Stimulated activated CD8-positive, alpha-beta memory T cell treated with anti-CD3 and anti-CD28 coated beads, Interleukin-2, amount 100 ng/mL, for 1 hour (primary cell): ENCODE measurements around the gene GABBR2.

Source experiments
- DNase-seq, 2 donors: peaks; one replicate each; pipeline ENCODE4 v3.0.0-alpha.2; 2020; ENCODE audit warnings: low read depth in 2 of 2

GABBR2 gene

DNA sequence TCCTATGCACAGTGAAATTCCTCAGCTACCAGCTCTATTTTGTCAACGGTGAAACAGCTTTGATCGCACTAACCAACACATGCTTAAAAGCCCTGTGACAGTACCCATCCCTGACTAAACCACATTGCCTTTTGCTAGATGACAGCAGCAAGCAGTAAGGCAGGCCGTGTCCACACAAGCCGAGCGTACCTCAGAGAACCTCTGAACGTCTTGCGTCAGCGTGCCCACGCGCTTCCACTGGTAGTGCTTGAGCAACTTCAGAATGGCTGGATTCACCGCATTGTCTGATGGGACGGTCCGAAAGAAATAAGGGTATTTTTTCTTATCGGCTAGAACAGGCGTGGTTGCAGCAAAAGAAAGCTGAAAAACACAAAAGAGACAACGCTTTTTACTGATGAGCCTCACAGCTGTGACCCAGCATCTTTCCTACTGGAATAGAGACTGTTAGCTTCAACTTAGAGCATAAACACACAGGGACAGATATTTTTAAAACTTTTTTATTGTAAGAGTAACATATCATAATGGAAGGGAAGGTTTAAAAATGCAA lies 167.0 kb downstream of the GABBR2 start:
- no peak for DNase-seq

DNA sequence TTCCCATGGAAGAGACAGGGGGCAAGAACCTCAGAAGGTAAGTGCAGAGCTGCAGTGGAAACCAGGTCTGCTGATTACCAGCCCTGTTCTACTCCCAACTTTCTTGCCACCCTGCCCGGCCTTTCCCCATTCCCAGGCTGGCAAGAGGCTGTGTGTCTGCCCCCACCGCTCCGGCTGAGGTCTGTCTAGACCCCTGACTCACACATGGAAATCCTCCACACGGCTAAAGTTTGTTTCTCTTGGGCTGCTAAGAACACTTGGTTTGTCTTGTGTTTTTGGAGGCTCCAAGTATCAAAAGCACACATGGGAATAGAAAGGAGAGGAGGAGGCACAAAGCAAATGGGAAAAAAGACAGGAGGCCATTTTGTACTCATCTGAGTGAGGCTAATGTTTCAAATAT lies 168.3 kb downstream of the GABBR2 start:
- no peak for DNase-seq

DNA sequence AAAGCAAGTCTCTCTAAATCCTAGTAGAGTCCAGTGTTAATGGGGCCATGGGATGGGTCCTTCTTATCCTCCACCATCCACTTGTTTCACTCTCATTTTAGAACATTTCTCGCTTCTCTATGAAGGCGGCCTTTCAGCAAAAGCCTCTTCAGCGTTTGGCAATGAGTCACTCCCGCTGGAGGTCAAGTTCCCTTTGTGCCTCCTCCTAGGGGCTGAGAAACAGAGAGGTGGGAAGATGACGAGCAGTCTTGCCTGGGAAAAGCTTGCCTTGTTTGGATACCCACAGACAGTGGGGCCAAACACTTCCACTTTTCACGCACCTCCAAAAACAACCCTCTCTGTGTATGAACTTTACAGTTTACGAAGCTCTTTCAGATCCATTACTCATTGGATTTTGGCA lies 168.8 kb downstream of the GABBR2 start:
- no peak for DNase-seq

DNA sequence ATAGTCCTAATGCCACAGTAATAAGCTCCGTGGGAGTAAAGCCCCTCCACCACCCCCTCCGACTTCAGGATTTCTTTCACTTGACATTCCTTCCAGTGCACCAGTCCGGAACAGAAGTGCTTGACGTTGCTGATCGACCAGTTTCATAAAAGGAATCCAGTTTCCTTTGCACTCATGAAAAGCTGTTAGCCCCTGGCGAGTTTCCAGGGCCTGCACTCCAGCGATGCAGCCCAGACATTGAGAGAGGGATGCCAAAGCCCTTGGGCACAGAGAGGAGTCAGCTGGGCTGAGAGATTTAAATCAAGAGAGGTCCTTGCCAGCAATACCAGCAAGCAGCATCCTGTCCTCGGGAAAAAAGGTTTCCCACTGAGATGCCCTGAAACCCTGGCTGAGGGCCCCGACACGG lies 170.1 kb downstream of the GABBR2 start:
- no peak for DNase-seq

DNA sequence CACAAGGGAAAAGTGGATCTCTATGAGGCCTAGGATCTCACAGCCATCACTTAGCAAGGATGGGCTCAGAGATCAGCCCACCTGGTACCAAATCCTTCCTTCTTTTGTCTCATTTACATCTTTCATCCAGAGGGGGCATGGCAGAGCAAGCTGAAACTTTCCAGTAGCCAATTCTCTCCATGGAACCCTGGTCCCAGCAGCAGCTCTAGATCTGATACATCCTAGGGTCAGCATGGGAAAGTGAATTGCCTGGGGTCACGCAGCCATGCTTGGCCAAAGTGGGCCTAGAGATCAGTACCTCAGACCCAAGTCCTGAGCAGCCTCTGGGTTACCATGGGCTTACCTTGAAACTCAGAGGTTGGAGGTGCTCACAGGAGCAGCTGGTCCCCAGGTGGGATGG lies 170.5 kb downstream of the GABBR2 start:
- DNase-seq: no peak

DNA sequence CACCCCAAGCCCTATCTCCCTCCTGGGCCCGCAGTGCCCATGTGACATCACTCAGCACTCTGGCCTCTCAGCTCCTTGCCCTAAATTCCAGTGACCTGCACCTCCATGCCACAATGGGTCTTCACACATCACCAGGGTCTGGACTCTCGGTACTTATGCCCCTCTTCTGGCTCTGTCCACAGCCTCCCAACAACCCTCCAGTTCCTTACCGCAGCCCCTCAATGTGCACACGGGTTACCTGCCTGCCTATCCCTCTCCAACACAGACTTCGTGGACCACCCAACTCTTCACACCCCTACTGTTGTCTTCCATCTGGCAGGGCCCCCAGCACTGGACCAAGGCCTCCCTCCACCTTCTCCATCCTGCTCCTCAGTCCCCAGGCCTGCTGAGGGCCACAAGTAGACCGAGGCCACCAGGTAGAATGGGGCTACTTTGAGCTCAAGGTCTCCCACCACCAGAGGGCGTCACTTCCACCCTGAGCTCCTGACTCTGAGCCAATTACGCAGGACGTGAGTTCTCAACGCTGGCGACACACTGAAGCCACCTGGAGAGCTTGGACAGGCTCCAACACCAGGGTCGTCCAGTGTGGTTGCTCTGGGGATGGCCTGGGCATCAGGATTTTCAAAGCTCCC lies 172.1 kb downstream of the GABBR2 start:
- DNase-seq: no peak

DNA sequence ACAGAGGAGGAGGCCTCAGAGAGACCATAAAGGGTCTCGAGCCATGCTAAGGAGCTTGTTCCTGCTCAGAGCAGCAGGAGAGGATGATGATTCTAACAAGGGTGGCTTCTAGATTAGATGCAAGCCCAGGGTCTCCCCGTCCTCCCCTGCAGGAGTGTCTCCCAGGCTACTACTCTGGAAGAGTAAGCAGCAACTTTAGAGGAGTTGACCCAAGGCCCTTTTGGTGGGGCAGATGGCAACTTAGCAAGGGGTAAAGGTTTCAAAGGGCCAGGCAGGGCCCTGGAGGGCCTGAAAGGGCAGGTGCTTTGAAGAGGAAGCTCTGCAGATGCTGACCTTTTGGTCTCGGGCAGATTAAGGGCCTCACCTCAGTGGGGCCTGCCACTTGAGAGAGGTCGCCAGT lies 174.9 kb downstream of the GABBR2 start:
- DNase-seq: no peak

DNA sequence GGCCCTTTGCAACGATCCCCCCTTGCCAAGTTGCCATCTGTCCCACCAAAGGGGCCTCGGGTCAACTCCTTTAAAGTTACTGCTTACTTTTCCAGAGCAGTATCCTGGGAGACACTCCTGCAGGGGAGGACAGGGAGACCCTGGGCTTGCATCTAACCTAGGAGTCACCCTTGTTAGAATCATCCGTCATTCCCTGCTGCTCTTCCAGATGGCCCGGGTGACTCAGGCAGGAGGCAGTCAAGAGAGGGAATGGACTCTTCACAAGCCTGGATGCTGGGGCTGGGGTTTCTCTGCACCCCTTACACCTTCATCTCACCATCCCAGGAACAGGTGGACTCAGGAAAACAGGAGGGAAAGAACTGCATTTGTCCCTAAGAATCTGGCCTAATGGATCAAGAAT lies 175.6 kb downstream of the GABBR2 start:
- DNase-seq: no peak

DNA sequence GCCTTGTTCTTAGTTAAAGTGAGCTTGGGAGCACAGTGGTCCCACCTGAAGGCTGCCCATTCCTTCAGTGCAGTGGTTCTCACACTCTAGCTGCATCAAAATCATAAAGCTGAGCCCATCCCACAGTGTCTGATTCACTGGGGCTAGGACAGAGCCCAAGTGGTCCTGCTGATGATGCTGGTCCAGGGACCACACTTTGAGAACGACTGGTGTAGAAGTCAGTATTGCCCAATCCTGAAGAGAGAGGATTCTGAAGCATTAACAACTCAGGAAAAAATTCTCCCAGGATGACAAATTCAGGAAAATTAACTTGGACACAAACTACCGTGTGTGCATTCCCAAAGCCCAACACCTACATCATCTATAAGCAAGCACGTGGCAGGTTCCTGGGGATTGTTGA lies 176.2 kb downstream of the GABBR2 start:
- DNase-seq: no peak

DNA sequence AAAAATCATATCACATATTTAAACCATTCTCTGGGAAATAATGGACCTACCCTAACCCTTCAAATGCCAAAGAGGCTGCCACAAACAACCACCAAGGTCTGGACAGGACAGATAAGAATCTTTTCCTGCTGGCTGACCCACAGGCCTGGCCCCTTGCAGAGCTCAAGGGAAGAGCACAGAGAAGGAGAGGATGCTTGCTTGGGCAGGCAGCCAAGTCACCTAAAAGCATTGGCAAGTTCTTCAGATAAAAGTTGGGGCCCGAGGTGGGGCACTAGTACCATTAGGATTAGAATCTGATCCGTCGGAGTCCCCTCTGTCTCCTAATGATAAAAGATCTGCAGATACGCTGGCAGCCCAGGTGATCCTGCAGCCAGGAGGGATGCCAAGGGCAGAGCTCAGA lies 176.6 kb downstream of the GABBR2 start:
- no peak for DNase-seq

DNA sequence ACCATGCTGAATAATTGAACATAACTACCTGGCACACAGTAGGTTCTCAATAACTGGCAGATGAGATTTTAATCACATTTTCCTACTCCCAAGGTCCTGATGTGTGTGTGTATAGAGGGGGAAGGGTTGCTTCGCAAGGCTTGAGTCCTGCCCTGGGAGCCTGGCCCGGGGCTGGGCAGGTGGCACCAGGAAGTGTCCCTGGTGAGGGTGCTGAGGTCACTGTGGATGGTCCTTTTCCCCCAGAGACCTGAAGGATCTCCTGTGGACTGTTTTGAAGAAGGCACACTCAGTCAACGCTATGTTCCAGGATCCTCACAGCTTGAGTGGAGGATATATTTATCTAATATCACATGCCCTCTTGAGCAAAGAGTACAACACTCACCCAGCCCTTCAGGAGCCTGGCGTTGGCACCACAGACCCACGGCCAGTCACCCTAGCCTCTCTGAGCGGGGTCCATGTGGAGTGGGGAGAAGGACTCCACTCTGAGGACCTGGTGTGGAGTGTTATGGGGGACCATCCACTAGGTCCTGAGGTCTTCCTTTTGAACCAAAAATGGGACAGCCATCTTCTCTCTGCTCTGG lies 177.8 kb downstream of the GABBR2 start:
- DNase-seq: no peak

DNA sequence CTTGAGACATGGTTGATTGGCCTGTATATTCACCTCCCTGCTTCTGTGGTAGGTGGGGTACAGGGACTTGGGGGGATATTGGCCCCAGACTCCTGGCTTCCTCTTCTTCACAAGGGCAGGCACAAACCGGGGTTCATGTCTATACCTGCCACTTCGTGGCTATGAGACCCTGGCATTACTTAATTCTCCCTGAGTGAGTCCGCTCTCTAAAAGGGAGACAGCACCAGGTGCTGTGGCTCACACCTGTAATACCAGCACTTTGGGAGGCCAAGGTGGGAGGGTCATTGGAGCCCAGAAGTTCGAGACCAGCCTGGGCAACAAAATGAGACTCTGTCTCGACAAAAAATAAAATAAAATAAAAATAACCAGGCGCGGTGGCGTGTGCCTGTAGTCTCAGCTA lies 178.5 kb downstream of the GABBR2 start:
- no peak for DNase-seq

DNA sequence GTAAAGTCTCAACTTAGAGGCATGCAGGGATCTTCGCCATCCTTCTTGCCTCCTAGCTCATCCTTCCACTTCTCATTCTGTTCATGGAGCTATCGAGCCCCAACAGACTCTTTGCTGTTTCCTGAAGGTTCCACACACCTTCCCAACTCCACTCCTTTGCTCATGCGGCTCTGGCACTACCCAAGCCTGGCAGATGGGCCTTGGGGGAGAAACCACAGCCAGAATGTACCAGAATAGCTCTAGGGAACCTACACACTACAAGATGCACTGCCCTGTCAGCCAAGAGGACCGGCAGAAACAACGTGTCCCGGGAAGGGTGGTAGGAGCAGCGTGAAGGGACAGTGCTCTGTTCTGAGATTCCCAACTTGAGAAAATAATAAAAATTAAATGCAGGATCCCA lies 178.9 kb downstream of the GABBR2 start:
- no peak for DNase-seq

DNA sequence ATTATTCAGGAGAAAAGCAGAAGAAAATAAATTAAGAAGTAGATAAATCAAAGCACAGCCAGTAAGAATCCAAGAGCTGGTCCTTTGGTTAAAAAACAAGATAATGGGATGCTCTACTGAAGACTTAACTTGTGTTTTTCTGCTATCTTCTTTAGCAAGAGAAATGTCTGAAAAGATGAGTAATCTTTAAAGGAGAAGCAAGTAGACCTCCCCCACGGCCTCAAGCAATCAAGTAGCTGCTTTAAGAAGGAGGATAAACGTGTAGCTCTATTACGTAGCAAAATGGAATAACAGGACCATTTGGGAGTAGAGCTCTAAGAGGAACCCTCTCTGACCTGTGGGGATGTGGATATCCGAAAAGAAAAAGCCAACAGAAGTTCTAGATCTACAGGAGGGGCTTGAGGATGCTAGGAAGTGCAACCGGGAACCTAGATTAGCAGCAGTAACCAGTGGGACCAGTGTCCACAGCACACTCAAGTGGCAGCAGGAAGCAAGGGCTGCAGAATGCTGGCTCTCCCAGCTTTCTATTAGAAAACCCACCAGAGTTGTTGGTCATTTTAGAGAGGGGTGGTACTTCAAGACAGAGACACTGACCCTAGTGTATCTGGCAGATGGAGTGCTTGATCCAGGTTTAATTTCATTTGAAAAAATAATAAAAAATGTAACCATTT lies 185.4 kb downstream of the GABBR2 start:
- DNase-seq: no peak

DNA sequence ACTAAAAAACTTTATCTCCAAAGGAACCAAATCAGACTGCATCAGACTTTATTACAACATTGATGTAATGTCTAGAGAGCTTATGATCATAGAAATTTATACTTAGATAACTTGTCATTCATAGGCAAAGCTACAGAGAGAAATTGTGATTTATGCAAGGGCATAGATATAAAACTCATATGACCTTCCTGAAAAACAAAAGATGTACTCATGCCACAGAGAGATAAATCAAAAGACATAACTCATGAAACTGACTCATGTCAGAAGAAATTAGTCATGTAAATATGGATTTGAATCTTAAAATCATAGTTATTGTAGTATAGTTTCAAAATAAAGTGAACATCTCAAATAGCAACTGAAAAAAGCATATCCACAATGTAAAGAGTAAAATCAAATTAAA lies 186.2 kb downstream of the GABBR2 start:
- no peak for DNase-seq

DNA sequence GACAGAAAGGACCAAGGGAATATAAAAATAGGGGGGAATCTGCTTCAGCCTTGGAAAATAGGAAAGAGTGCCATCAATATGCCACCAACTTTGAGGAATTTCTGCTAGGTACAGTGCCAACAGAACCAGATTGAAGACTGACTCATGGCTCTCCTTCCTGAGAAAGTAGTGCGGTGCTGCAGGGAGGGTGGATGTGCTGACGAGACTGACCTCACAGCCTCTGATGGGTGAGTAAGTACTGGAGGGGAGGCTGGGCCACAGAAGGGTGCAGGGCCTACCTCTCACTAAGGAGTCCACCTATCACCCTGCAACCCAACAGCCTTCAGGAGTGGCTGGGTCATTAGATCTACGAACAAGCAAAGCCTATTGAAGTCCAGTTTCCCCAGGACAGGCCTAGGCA lies 187.6 kb downstream of the GABBR2 start:
- DNase-seq: no peak

DNA sequence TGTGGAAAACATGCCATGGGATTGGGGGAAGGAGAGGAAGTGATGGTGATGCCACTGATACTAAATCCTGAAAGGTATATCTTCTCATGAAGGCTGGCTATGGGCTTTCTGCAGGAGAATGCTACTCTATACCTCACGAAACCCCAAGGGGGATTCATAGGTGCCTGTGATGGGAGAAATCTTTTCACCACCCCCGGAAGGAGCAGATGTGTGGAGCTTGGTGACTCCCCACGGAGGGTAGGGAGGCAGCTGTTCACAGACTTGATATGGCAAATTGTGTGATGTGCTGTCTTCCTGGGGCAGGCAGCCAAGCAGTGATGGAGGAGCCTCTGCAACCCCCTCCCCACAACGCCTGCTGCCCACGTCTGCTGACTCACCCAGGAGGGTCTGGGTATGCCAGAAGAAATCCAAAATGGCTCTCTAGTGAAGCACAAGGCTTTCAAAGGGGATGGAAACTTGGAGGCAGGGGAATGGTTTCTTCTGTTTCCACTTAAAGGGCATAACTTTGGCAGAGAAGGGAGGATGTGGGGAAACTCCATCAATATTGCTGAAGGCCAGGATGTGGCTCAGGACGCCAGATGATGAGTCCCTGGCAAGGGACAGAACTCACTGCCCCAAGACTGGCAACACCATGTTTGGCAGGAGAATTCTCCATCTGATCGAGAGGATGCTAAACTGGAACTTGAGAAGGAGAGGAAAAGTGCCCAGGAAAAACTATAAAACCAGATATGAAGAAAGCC lies 188.3 kb downstream of the GABBR2 start:
- DNase-seq: no peak

DNA sequence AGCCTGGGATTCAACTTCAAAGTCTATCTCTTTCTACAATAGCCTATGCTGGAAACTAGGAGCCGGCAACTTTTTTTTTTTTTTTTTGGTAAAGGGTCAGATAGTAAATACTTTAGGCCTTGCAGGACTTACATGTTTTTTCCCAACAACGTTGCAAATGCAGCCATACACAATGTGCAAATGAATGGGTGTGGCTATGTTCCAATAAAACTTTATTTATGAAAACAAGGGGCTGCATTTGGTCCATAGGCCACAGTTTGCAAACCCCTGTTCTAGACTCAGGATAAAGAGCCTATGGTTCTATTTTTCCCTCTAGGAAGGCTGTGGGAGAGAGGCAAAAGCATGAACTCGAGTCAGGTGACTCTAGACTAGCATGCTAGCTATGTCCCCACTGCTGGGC lies 189.1 kb downstream of the GABBR2 start:
- no peak for DNase-seq

DNA sequence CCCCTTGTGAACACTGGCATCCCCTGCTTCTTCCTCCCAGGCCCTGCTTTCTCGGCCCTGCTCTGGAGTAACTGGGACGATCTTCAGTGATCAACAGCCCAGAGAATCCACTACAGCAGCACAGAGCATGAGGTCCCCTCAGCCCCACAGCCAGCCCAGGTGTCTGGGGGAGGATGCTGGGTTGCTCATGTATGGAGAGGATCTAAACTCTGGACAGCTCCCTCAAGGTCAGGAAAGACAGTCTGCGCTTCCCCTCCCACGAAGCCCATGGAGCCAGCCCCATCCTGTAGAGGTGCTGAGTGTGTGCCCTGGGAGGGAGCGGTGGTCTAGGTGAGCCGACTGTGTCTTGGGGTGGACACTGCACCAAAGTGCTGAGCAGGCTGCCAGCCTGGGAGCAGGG lies 190.2 kb downstream of the GABBR2 start:
- no peak for DNase-seq

DNA sequence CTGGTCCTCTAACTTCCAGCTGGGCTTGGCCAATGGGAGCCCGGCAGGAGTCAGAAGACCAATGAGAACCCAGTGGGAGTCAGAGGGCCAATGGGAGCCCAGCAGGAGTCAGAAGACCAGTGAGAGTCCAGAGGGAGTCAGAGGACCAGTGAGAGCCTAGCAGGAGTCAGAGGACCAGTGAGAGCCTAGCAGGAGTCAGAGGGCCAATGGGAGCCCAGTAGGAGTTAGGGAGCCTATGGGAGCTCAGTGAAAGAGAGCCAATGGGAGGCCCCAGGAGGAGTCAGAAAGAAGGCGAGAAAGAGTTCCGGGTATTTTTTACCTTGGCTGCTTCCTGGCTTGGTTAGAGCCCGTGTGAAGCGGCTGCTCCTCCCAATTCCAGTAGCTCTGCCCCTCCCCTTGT lies 191.0 kb downstream of the GABBR2 start:
- no peak for DNase-seq

DNA sequence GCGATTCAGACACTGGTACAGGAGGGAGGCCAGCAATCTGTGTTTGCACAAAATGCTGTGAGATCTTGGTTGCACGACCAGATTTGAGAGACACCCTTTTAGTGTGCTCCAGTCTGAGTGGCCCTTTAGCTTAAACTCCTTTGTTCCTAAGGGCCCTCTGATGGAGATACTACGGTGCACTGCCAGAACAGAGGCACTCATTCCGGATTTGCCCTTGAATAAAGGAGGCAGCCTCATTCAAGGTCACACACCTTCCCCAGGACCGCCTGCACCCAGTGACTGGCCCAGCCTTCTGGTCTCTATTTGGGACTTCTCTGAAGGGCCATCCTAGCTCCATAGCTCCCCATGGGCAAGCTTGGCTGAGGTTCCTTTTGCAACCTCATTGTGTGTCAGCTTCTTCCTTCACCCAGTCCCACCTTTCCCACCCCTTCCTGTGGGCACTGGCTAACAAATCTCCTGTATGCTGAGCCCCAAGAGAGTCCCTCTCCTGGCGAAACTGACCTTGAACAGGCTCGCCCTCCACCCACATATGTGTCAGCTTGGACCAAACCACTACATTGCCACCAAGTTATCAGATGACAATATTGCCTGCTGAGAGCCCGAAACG lies 191.7 kb downstream of the GABBR2 start:
- no peak for DNase-seq

DNA sequence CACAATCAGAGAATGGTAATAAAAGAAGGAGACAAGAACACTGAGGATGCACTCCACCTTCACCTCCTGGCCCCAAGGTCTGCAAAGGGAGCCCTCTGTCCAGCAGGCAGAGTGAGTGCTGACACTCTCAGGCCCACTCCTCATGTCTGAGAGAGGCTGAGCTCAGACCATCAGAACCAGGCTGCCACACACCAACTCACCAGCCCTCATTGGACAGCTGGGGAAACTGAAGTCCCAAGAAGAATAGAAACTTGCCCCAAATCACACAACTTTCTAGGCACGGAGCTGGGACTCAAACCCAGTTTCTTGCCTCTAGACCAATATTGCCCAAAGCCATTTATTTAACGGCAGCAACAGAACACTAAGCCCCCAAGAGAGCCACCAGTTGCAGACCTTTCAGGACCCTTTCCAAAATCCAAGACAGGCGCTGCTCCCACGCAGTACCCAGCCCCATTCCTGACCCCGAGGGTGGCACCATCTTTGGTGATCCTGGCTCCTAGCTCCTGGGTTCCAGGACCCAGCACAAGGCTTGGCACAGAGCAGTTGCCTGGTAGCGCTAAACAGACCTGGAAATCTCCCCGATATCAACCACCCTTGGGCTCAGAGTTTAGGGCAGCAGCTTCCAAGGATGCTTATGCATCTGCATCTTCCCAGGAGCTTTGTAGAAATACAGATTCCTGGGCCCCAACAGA lies 192.4 kb downstream of the GABBR2 start:
- no peak for DNase-seq
